GM19099 (cell line): ENCODE data around the gene CCR6.

ENCODE experiments used
- POLR2A ChIP-seq: IDR thresholded peaks from 3 replicates; pipeline ENCODE4 v1.6.1; 2011; ENCODE audit warnings: low read depth; ENCODE audit not compliant: insufficient read length; ENCODE audit errors: extremely low read depth

The CCR6 gene

DNA sequence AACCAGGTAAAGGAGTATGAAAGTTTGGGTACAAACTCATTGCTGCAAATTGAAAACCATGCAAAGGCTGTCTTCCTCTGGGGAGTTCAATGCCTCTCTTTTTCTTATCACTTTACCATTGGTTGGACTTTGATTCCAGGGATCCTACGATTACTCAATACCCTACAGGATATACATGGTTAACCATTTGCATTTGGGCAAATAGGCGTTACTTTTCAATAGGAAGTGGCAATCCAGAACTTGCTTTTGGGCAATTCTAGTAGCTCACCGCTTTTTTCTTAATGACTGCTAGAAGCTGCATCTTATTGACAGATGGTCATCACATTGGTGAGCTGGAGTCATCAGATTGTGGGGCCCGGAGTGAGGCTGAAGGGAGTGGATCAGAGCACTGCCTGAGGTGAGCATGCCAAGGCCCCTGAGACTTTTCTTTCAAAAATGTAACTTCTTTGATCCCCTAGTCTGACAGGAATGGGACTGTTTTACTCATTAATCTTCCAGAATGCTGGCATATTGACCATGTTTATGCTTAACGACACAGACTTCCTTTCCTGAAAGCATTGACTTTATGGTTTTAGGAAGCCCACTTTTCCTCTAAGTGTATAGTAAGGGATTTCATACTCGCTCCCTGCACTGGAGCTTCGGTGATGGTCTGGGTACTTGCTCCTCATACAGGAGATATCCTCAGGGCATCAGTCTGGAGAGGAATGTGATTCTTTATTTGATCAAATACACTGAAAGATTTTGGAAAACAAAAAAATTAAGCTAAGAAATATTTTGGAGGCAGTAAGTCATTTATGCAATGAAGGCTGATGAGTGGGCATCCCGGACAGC, at the start of gene CCR6:
TSS of gene CCR6 (plus strand) at position 270 of the 831 bp plus-strand sequence. CDS start 13,039 bp downstream, outside the sequence.
- TF ChIP-seq POLR2A = peak; percentile 62

DNA sequence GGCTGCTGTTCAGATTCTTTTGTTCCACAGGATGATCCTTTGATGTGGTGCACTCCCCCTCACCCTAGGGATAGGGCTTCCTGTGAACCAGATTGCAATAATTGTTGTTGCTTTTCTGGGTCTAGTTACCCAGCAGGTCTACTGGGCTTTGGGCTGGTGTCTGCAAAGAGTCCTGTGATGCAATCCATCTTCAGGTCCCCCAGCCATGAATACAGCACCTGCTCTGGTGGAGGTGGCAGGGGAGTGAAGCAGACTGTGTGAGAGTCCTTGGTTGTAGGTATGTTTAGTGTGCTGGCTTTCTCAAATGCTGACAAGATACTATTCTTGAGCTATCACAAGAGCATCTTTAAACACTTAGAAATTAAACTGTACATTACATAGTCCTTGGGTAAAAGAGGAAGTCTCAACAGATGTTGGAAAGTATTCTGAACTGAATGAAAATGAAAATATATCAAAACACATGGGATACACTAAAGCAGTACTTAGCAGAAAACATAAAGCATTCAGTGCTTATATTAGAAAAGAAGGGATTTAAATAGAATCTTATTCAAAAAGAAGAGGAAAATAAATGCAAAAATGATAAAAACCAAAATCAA, 49.1 kb upstream of the CCR6 start:
- TF ChIP-seq POLR2A = no peak

DNA sequence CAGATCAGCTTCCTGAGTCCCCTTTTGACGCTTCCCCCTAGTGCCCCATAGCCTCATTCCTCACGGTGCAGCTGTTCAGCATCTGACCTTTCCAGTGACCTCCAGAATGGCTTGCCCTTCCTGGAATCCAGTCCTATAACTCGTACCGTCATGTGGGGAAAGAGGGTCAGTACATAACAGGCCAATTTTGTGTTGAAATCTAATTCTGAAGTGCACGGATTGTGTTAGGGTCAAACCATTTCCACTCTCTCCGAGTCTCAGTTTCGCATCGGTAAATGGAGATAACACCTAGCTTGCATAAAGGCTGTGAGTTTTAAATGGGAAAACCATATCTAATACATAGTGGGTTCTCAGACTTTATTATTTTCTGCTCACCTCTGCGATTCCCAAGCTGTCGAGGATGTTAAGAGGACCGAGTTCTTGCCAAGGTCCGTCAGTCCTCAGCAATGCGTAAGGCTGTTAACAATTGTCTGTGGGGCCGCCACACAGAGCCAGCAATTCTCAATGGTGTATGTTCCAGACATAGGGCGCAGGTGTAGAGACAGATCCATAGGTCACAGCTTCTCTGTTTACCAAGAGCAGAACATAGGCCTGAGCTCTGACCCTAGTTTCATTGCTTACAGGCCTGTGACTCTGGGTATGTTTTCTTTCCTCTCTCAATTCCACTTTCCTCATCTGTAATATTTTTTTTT, 45.5 kb upstream of the CCR6 start:
- no peak for TF ChIP-seq POLR2A

DNA sequence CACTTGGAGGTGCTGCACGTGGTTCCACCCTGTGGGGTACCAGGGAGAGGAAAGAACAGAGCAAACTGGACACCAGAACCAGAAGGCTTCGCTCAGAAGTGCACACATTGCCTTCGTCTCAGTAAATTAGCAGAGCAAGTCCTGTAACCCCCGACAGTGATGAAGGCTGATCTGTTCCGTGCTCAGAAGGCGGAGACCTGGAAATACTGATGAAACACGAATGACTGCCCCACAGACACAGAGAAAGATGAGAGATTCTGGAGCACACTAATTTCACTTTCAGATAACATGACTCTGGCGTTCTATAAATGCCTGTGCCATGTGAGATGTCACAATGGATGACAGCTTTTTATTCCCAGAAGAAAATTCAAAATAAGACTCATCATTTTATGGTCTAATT, 44.2 kb upstream of the CCR6 start:
- no peak for TF ChIP-seq POLR2A

DNA sequence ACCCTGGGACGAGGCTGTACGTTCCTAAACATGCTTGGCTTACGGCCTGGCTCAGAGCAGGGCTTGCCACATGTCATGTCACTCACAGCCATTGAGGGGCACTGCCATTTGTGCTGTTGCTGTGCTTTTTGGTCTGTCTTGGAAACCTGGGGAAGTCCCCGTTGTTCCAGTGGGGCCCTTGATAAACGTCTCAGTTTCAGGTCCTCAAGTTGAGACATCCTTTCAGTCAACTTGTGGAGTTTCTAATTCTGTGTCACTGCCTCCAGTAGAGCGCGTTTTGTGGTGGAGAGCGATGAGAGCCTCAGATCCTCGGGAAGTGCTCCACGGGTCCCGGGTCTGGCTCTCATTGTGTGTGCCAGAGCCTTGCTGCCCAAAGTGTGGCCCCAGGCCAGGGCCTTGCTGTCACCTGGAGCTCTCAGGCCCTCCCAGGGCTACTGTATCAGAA, 43.0 kb upstream of the CCR6 start:
- peak; percentile 43 for TF ChIP-seq POLR2A

DNA sequence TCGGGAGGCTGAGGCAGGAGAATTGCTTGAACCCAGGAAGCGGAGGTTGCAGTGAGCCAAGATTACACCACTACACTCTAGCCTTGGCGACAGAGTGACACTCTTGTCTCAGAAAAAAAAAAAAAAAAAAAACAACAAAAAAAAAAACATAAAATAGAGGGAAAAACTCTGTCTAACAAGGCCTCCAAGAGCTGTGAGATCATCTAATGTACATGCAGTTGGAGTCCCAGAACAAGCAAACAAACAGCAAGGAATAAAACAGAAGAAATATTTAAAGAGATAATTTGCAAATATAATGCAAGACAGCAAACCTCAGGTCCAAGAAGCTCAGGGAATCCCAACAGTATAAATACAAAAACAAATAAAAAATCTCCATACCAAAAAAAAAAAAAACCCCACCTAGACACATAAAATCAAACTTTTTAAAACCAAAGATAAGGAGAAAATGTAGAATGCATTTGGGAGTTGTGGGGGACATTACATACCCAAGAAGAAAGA, 35.0 kb upstream of the CCR6 start:
- TF ChIP-seq POLR2A = no peak

DNA sequence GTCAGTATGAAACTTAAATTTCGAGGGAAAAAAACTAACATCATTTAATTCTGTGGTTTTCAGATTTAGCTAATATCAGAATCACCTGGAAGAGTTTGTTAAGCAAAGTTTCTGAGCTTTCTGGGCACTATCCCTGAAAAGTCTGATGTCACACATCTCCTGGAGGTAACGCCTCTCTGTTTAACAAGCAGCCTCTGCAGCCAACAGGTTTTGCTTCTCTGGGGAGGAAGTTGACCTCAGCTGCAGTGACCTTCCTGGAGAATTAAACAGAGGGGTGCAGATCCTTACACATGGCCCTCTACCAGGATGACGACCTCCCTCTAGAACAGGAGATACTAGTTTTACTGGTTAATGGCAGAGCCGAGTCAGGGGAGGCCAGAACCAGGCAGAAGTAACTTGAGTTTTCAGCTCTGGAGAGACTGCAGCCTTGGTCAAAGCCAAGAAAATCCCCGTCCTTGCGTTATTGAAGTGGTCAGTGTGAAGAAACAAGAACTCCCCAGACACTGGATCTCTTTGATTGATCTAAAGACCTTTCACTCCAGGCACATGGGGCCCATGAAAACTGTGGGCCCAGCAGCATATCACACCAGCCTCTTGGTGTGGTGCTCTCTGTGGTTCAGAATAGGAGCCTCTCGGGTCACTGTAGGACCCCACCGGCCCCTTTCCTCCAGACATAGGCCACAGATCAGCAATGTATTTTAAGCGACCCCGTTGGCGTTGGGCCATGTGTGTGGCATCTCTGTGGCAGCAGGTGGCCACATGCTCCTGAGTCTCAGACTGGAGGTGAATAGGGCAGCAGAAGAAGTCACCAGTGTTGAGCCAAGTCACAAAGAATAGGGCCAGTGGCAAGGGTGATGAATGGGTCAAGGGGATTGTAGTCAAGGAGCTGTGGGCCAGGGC, 33.4 kb upstream of the CCR6 start:
- TF ChIP-seq POLR2A = no peak

DNA sequence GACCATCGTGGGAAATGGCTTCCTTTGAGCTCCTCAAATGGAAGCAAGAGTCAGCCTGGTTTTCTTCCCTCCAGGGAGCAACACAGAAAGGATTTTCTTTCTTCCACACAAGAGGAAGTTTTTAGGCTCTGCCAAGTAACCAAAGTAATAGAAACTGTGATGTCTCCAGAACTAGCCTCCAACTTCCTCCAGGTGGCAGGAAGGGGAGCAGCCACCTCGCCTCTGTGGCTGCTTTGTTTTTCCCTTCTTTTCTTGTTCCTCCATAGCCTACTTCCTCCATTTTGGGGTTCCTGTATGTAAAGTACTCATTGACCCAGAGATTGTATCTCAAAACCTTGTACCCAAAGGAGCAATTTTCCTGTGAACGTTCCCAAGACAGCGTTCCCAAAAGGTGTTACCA, 32.7 kb upstream of the CCR6 start:
- TF ChIP-seq POLR2A = no peak

DNA sequence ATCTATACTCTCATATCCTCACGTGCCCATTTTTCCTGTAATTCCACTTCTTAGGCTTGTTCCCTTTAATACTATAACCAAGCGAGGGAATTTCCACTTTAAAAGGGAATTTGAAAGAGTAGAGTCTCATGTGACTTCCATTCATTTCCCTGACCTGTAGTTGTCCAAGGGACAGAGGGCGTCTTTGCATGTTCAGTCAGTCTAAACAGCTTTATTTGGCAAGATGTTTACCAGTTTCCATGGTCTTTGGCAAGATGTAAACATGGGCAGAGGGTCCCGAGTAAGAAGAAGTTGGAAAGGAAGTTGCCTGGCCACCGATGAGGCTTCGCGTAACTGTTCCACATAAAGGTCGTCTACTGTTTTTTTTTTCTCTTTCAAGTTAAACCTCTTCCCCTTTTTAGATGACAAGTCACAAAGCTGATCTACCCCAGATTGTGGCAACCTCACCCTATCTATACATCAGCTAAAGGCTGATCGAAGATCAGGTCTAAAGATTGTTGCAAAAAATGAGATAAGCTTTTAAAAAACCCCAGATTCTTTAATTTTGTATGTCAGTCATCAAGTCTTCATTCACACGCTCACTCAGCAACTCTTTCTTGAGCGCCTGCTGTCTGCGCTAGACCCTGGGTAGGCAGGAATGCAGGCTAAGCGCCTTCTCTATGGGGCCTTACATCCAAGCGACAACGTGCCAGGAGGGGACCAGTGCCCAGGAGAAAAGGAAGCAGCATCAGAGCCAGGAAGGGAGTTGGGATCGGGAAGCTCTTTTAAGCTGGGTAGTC, 31.7 kb upstream of the CCR6 start:
- TF ChIP-seq POLR2A = no peak

DNA sequence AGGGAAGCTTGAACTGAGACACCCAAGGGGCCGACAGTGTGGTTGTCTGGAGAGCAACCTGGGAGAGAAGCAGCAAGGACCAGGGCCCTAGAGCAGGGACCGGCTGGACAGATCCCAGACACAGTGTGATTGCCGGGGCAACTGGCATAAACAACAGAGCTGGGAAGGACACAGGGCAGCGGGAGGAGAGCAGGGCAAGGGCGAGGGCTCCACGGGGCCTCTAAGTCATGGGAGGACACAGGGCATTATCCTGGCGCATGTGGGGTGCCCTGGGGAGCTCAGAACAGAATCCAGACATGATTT, 31.1 kb upstream of the CCR6 start:
- no peak for TF ChIP-seq POLR2A

DNA sequence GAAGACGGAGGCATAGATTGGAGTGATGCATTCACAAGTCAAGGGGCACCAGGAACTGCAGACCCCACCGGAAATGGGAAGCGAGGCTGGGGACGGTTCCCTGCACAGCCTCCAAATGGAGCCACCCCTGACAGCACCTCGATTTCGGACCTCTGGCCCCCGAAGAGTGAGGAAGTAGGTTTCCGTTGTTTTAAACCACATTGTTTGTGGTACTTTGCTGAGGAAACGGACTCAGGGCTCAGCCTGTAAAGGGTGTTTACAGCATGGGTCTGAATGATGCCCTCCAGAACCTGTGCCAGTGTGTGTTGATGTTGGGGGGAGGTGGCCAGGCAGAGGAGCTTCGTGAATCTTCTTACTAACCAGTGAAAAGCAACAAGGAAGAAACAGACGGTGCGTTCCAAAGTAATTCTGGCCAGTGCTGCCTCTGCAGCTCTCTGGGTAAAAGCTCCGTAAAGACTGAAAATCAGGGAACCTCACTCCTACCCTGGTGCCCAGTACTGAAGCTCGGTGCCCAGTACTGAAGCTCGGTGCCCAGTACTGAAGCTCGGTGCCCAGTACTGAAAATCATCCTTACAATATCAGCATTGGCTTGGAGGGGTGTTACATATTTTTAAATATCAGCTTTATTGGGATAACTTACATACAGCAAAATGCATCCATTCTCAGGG, 30.1 kb upstream of the CCR6 start:
- TF ChIP-seq POLR2A = no peak

DNA sequence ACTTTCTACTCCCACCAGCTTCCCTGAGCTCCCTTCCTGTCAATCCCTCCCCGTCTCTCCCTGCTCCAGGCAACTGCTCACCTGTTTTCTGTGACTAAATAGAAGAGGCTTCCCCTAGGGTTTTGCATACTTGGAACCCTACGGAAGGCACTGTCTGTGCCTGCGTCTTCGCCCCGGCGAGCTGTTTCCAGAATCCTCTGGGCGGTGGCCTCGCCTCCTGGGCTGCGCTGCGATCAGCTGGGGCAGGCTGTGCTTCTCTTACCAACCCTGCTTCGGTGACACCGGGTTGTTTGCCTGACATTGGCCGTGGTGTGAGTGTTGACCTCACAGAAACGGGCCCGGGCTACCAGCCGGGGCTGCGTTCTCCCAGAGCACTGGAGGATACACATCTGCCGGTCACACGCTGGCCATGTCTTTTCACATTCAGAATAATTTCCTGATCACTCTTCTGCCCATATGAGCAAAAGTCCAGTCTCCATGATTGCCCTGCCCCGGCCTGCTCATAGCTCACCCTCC, 29.4 kb upstream of the CCR6 start:
- TF ChIP-seq POLR2A = peak; percentile 41

DNA sequence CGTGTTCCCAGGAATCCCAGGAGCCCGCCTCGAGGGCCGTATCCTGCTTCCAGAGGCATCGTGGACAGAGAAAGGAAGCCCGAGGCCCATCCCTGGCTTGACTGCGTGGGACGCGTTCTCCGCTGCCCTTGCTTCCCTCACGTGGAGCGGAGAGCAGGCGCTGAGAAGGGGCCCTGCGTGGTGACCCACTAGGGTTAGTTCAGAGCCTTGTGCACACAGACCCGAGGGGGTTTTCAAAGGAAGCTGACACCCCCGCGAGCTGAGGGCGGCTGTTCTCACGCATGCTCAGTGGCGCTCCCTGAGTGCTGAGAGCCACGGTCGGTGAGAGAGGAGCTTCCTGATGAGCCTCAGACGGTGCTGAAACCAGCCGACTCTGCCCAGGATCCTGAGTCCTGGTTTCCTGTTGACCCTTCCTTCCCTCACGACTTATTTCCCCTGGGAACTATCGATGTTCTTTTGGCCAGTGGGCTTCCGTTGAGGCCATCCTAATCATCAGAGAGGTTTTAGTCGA, 28.9 kb upstream of the CCR6 start:
- TF ChIP-seq POLR2A = peak; percentile 78
